Measurements from ENCODE around the gene TRIM15.
A peak's percentile ranks its signal among the peaks of the same experiment; 100 is the strongest.

The TRIM15 gene

GRCh38 chr6:30145818-30146217, 17.5 kb upstream of the TRIM15 start:
- DNase-seq: no peak

GRCh38 chr6:30147096-30147495, 16.2 kb upstream of the TRIM15 start:
- no peak for DNase-seq

GRCh38 chr6:30149234-30149633, 14.1 kb upstream of the TRIM15 start:
- DNase-seq: no peak

GRCh38 chr6:30149858-30150550, 13.3 kb upstream of the TRIM15 start:
- no peak for DNase-seq

- no peak for DNase-seq
Measured at GRCh38 chr6:30150671-30151395, 12.5 kb upstream of the TRIM15 start.

- no peak for DNase-seq
Measured at GRCh38 chr6:30151580-30151979, 11.8 kb upstream of the TRIM15 start.

- DNase-seq: no peak
Measured at GRCh38 chr6:30152016-30152673, 11.2 kb upstream of the TRIM15 start.

GRCh38 chr6:30152910-30153610, 10.3 kb upstream of the TRIM15 start:
- no peak for DNase-seq

GRCh38 chr6:30154061-30154460, 9.3 kb upstream of the TRIM15 start:
- no peak for DNase-seq

GRCh38 chr6:30154709-30155519, 8.4 kb upstream of the TRIM15 start:
- DNase-seq: no peak

GRCh38 chr6:30155520-30156261, 7.7 kb upstream of the TRIM15 start:
- no peak for DNase-seq

- DNase-seq: no peak
Measured at GRCh38 chr6:30156262-30156599, 7.1 kb upstream of the TRIM15 start.

- DNase-seq: no peak
Measured at GRCh38 chr6:30156774-30157173, 6.6 kb upstream of the TRIM15 start.

- no peak for DNase-seq
Measured at GRCh38 chr6:30157581-30157980, 5.8 kb upstream of the TRIM15 start.

GRCh38 chr6:30157999-30158398, 5.3 kb upstream of the TRIM15 start:
- DNase-seq: no peak

- DNase-seq: peak in 12 of 56 donors; percentile 2 to 37 (median 8)
Measured at GRCh38 chr6:30158475-30159040, 4.8 kb upstream of the TRIM15 start.

GRCh38 chr6:30160008-30160784, 3.1 kb upstream of the TRIM15 start:
- DNase-seq: no peak

GRCh38 chr6:30160785-30161531, 2.4 kb upstream of the TRIM15 start, which contains the start of gene TRIM10:
Gene TRIM10 (minus strand): TSS chr6:30161211. CDS start chr6:30160858, 353 bp downstream.
- no peak for DNase-seq

Data from amygdala (tissue), 56 donors.